Measurements from ENCODE around the gene GMDS. TPM values are rescaled to one million over a fixed set of nuclear protein-coding genes. Genes with fewer than 3 reads are reported as not detected.

Gene GMDS
- total and polyA plus RNA-seq, 2 of the 8 experiments (the other 6 are each of a cell fraction or from before 2014, with no cell fraction given): 16.8 to 50.0 TPM

DNA sequence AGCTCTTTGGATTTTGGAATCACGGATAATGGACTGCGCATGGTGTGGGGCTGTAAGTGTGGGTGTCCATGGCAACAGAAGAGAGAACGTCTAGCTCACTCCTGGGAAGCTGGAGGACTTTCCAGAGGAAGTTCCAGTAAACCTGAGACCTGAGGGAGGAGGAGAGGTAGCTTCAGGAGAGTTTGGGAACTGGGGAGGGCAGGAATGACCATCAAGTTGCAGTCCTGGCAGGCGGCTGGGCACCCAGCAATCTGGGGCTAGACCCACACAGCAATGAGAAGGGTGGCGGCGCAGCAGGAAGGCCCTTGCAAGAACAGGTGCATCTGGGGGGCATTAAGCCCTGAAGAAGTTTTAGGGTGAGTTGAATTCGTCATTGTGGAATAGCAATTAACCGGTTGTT lies 539.8 kb downstream of the GMDS start:
- CTCF ChIA-PET (ENCODE audit: partially characterized antibody): interaction anchor here (0.9 to 1.2 kb wide), 2 partner anchors 19 to 55 kb away, joined by 3 to 4 read pairs; no protein-coding TSS in a partner anchor
- no peaks in the 10 kb centered on the region for H3K9me3 ChIP-seq (ENCODE audit: insufficient read depth in 2 of 2, low read depth in 1 of 2, low read length in 1 of 2)
- no peak overlapping the region for H3K27ac ChIP-seq (ENCODE audit: low read depth, low read length)
- 92% methylated on average over 8 of the region's 8 CpGs; no CpG with 5 or more reads in 1 of the 2 experiments for WGBS, 2 experiments (ENCODE audit: extremely low coverage in 1 of 2, insufficient coverage in 1 of 2, insufficient read length in 1 of 2, insufficient replicate concordance in 2 of 2, low coverage in 1 of 2, low lambda C conversion rate in 2 of 2, missing lambda C conversion rate in 1 of 2)
- H3K9ac ChIP-seq (replicated peaks in 1 of 4; ENCODE audit: extremely low read depth in 1 of 4, low read depth in 3 of 4, low read length in 3 of 4): no peak overlapping the region
- H3K4me3 ChIP-seq (ENCODE audit: extremely low read depth in 1 of 4, insufficient read depth in 2 of 4, low read depth in 3 of 4, low read length in 4 of 4): no peak overlapping the region
- H4K20me1 ChIP-seq (replicated peaks in 1 of 2; ENCODE audit: control insufficient read depth in 1 of 2, insufficient read depth in 2 of 2, low read length in 2 of 2): peaks cover 0 to 2% of the 10 kb centered on the region in 2 experiments
- FAIRE-seq: no peak
- no peak overlapping the region for H4K5ac ChIP-seq (ENCODE audit: insufficient read length, low read depth, low read length)
- H3K23me2 ChIP-seq (ENCODE audit: low read depth, low read length): no peaks in the 10 kb centered on the region
- H3K79me1 ChIP-seq (ENCODE audit: low read depth, low read length): no peaks in the 10 kb centered on the region
- H2AFZ ChIP-seq (ENCODE audit: low read length): no peak overlapping the region
- no peak overlapping the region for H3K14ac ChIP-seq (ENCODE audit: insufficient read length)
- H3K4me2 ChIP-seq (ENCODE audit: insufficient read depth in 1 of 2, low read depth in 2 of 2, low read length in 2 of 2): no peak overlapping the region
- H2BK5ac ChIP-seq (ENCODE audit: low read depth, low read length): no peak overlapping the region
- H2AK5ac ChIP-seq (ENCODE audit: low read depth, low read length): no peak overlapping the region
- DNase-seq (ENCODE audit: low read depth in 1 of 2, low spot score in 2 of 2): no peak
- H3K56ac ChIP-seq (replicated peaks; ENCODE audit: insufficient read length, low read depth, low read length): no peak overlapping the region
- H2BK12ac ChIP-seq (ENCODE audit: low read depth, low read length): no peak overlapping the region
- H3K27me3 ChIP-seq (replicated peaks in 1 of 4; ENCODE audit: control insufficient read depth in 3 of 4, extremely low read depth in 1 of 4, insufficient read depth in 3 of 4, low read length in 3 of 4): no peaks in the 10 kb centered on the region
- H3K36me3 ChIP-seq (ENCODE audit: control insufficient read depth in 2 of 4, insufficient read depth in 4 of 4, low read length in 3 of 4): no peaks in the 10 kb centered on the region
- no peaks in the 10 kb centered on the region for H3K4me1 ChIP-seq (replicated peaks in 1 of 4; ENCODE audit: control insufficient read depth in 3 of 4, insufficient read depth in 4 of 4, low read length in 3 of 4)
- no peak overlapping the region for H2BK20ac ChIP-seq (ENCODE audit: low read length)
- no peak overlapping the region for H4K91ac ChIP-seq (replicated peaks; ENCODE audit: insufficient read length, low read length)
- H3K18ac ChIP-seq (ENCODE audit: extremely low read depth, low read length): no peak overlapping the region
- no peaks in the 10 kb centered on the region for H3K79me2 ChIP-seq (ENCODE audit: control insufficient read depth in 1 of 2, insufficient read depth in 2 of 2, low read length in 2 of 2)
- H4K8ac ChIP-seq (ENCODE audit: extremely low read depth, insufficient read depth, low read length): no peak overlapping the region
- POLR2A ChIA-PET (ENCODE audit: partially characterized antibody): no interaction called here
- no peak overlapping the region for H3K23ac ChIP-seq (ENCODE audit: insufficient read length)
- H3K4ac ChIP-seq (replicated peaks; ENCODE audit: insufficient read length, low read depth, low read length): no peak overlapping the region
- H2BK15ac ChIP-seq (ENCODE audit: low read length): no peak overlapping the region
- no peak overlapping the region for H2BK120ac ChIP-seq (replicated peaks; ENCODE audit: low read depth, low read length)
- TF ChIP-seq BCL11A (IDR thresholded peaks at IDR 0.05; ENCODE audit: low read depth in 2 of 2, low read length in 2 of 2) (no peak), SP2 (IDR thresholded peaks at IDR 0.05; ENCODE audit: low read length) (no peak), TBP (IDR thresholded peaks at IDR 0.05; ENCODE audit: low read depth, low read length) (no peak), TCF12 (IDR thresholded peaks at IDR 0.05; ENCODE audit: low read depth, low read length) (no peak), GABPA (IDR thresholded peaks at IDR 0.05; ENCODE audit: borderline replicate concordance, insufficient read depth, low read length) (no peak), ASH2L (IDR thresholded peaks at IDR 0.05; ENCODE audit: low read length) (no peak), NANOG (IDR thresholded peaks at IDR 0.05; ENCODE audit: insufficient read depth, low read depth, low read length, poor library complexity, severe bottlenecking) (no peak), SRF (IDR thresholded peaks at IDR 0.05; ENCODE audit: low read depth, low read length) (no peak), FOSL1 (IDR thresholded peaks at IDR 0.05; ENCODE audit: insufficient read depth, low read depth, low read length) (no peak), SIN3A (conservative IDR thresholded peaks at IDR 0.05 in 1 of 2, IDR thresholded peaks at IDR 0.05 in 1 of 2; ENCODE audit: low read depth in 1 of 2, low read length in 2 of 2) (no peak), POU5F1 (IDR thresholded peaks at IDR 0.05; ENCODE audit: low read depth, low read length) (no peak), NRF1 (IDR thresholded peaks at IDR 0.05; ENCODE audit: low read depth, low read length) (no peak), POLR2A (IDR thresholded peaks at IDR 0.05; ENCODE audit: control extremely low read depth in 1 of 2, low read depth in 2 of 2, low read length in 2 of 2) (no peak), SIX5 (IDR thresholded peaks at IDR 0.05; ENCODE audit: low read depth, low read length) (no peak)
- TF ChIP-seq, protein P1, sequence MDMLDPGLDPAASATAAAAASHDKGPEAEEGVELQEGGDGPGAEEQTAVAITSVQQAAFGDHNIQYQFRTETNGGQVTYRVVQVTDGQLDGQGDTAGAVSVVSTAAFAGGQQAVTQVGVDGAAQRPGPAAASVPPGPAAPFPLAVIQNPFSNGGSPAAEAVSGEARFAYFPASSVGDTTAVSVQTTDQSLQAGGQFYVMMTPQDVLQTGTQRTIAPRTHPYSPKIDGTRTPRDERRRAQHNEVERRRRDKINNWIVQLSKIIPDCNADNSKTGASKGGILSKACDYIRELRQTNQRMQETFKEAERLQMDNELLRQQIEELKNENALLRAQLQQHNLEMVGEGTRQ (IDR thresholded peaks at IDR 0.05; ENCODE audit: low read length): no peak
